PC-3 (cell line): Measurements from ENCODE around the gene TMEM86A. TPM values are rescaled to one million over a fixed set of nuclear protein-coding genes. Genes with fewer than 3 reads are reported as not detected.

Experiments used
- ATAC-seq: fragments of 200-7000 bp; cut with Tn5 transposase; 2 replicates; pipeline ENCODE4 v1.9.1; 2020; ENCODE audit warnings: mild to moderate bottlenecking, moderate library complexity
- Bru-seq: library from RNA; stranded (reverse); fragments of 400-500 nt; gene quantifications from one replicate; lab custom pipeline; 2021; lab: Mats Ljungman, UMichigan
- BruChase-seq, 2 experiments: library from RNA; stranded (reverse); fragments of 400-500 nt; gene quantifications; one replicate each; lab custom pipeline; 2021; lab: Mats Ljungman, UMichigan
- BruUV-seq: library from RNA; stranded (reverse); fragments of 400-500 nt; replicated peaks from 2 replicates; lab custom pipeline; 2021; lab: Mats Ljungman, UMichigan
- CTCF ChIA-PET: fragments of 300-600 bp; sonication (Branson Sonifier 250); formaldehyde crosslinking; loops from one replicate; lab custom pipeline; 2022; ENCODE audit warnings: antibody characterized with exemption; lab: Charles Lee
- POLR2A ChIA-PET: fragments of 300-600 bp; sonication (Branson Sonifier 250); formaldehyde crosslinking; loops from one replicate; lab custom pipeline; 2022; ENCODE audit warnings: antibody characterized with exemption; ENCODE audit not compliant: unreplicated experiment; lab: Charles Lee
- DNase-seq: peaks from one replicate; pipeline ENCODE4 v3.0.0-alpha.2; 2015
- H2AFZ ChIP-seq: fragments of 300-600 bp; sonication (generic); 2 replicates; pipeline ENCODE4 v1.6.0; 2016; ENCODE audit warnings: antibody characterized with exemption, low read length
- H3F3A ChIP-seq: fragments of 300-600 bp; sonication (generic); one replicate; pipeline ENCODE4 v1.6.0; 2017; ENCODE audit warnings: antibody characterized with exemption, low read length, control low read depth, mild to moderate bottlenecking; ENCODE audit not compliant: unreplicated experiment
- H3K27ac ChIP-seq: fragments of 300-600 bp; sonication (generic); 2 replicates; pipeline ENCODE4 v1.5.1; 2016; ENCODE audit warnings: mild to moderate bottlenecking, low read length
- H3K27me3 ChIP-seq: fragments of 300-600 bp; sonication (generic); 2 replicates; pipeline ENCODE4 v1.6.1; 2016; ENCODE audit warnings: low read length, mixed read lengths
- H3K36me3 ChIP-seq: fragments of 300-600 bp; sonication (generic); 2 replicates; pipeline ENCODE4 v1.6.1; 2016; ENCODE audit warnings: low read depth, mixed run types, low read length, mixed read lengths
- H3K4me1 ChIP-seq: fragments of 300-600 bp; sonication (generic); 2 replicates; pipeline ENCODE4 v1.5.1; 2016; ENCODE audit warnings: low read length; ENCODE audit not compliant: insufficient read depth
- H3K4me2 ChIP-seq: fragments of 300-600 bp; sonication (generic); 2 replicates; pipeline ENCODE4 v1.6.0; 2016; ENCODE audit warnings: low read length
- H3K4me3 ChIP-seq: fragments of 300-600 bp; sonication (generic); 2 replicates; pipeline ENCODE4 v1.5.1; 2016; ENCODE audit warnings: mild to moderate bottlenecking, low read length, mixed read lengths
- H3K79me2 ChIP-seq: fragments of 300-600 bp; sonication (generic); 2 replicates; pipeline ENCODE4 v1.6.1; 2017; ENCODE audit warnings: low read length, mixed read lengths
- H3K9ac ChIP-seq: fragments of 300-600 bp; sonication (generic); 2 replicates; pipeline ENCODE4 v1.6.0; 2016; ENCODE audit warnings: mild to moderate bottlenecking, low read length
- H3K9me2 ChIP-seq: fragments of 300-600 bp; sonication (generic); replicated peaks from 2 replicates; pipeline ENCODE4 v1.6.1; 2016; ENCODE audit warnings: mixed run types, low read length, mixed read lengths
- H3K9me3 ChIP-seq: fragments of 300-600 bp; sonication (generic); 2 replicates; pipeline ENCODE4 v1.6.1; 2016; ENCODE audit warnings: low read length, mixed read lengths
- H4K20me1 ChIP-seq: fragments of 300-600 bp; sonication (generic); 2 replicates; pipeline ENCODE4 v1.6.1; 2016; ENCODE audit warnings: low read length, mixed read lengths
- EZH2 ChIP-seq: fragments of 300-600 bp; sonication (generic); IDR thresholded peaks from one replicate; pipeline ENCODE4 v1.6.1; 2017; ENCODE audit warnings: antibody characterized with exemption, mild to moderate bottlenecking, low read length; ENCODE audit not compliant: unreplicated experiment
- EZH2phosphoT487 ChIP-seq: fragments of 300-600 bp; sonication (generic); IDR thresholded peaks from 2 replicates; pipeline ENCODE4 v1.6.1; 2018; ENCODE audit warnings: mild to moderate bottlenecking, antibody characterized with exemption, low read length, borderline replicate concordance
- intact Hi-C: fragments of 100-400 bp; cut with micrococcal nuclease; formaldehyde crosslinking; loops from 2 replicates; pipeline ENCODE4 v1.9.0; 2023
- long read RNA-seq: library from polyadenylated mRNA; unstranded; transcript quantifications from one replicate; pipeline ENCODE4 v2.0.0, GENCODE V29; 2021; ENCODE audit not compliant: unreplicated experiment
- total RNA-seq: library from RNA; depleted of rRNA; stranded (reverse); fragments of >200 nt; gene quantifications from 2 replicates; pipeline ENCODE4 v1.2.3, GENCODE V29; 2014; rRNA removed
- TF ChIP-seq, protein P1 (sequence below): fragments of 300-600 bp; sonication (generic); conservative IDR thresholded peaks from 2 replicates; pipeline ENCODE4 v1.5.1; 2017; ENCODE audit warnings: antibody characterized with exemption, low read depth, mild to moderate bottlenecking, low read length

The TMEM86A gene
- total RNA-seq, result 1.6 and 2.9 TPM in 2 replicates
- Bru-seq, nascent RNA, result percentile 56 among the genes with signal in this experiment
- BruChase-seq, experiment 1, labeled RNA remaining after a 6-hour chase, result percentile 63 among the genes with signal in this experiment
- percentile 63 among the genes with signal in this experiment for BruChase-seq, experiment 2, labeled RNA remaining after a 2-hour chase
- long read RNA-seq, transcript TMEM86A-201 (3 exons, 3,595 nt), result major isoform, 5 of 6 reads
- long read RNA-seq, partial matches to known transcripts, result 0 of 6 reads
- long read RNA-seq, other reads (novel, unspliced or antisense), result 1 of 6 reads

- Histone ChIP-seq H3K27me3 (no peaks in the 10 kb centered on the region), H3K9ac (peak within 1 kb of the TSS; percentile 43; the same call in 1 of the 2 replicates), H3K79me2 (no peaks in the 10 kb centered on the region), H3F3A (no peaks in the 10 kb centered on the region), H3K36me3 (no peaks in the 10 kb centered on the region), H3K4me2 (peak within 1 kb of the TSS; percentile 98), H2AFZ (peak within 1 kb of the TSS; percentile 82), H3K4me1 (peaks cover 17% of the 10 kb centered on the region), H3K4me3 (peak within 1 kb of the TSS; percentile 82), H3K9me2 (no peaks in the 10 kb centered on the region), H3K27ac (no peak within 1 kb of the TSS), H4K20me1 (no peaks in the 10 kb centered on the region), H3K9me3 (no peaks in the 10 kb centered on the region)
- TF ChIP-seq EZH2phosphoT487 (no peak), EZH2 (no peak)
- TF ChIP-seq, protein P1, sequence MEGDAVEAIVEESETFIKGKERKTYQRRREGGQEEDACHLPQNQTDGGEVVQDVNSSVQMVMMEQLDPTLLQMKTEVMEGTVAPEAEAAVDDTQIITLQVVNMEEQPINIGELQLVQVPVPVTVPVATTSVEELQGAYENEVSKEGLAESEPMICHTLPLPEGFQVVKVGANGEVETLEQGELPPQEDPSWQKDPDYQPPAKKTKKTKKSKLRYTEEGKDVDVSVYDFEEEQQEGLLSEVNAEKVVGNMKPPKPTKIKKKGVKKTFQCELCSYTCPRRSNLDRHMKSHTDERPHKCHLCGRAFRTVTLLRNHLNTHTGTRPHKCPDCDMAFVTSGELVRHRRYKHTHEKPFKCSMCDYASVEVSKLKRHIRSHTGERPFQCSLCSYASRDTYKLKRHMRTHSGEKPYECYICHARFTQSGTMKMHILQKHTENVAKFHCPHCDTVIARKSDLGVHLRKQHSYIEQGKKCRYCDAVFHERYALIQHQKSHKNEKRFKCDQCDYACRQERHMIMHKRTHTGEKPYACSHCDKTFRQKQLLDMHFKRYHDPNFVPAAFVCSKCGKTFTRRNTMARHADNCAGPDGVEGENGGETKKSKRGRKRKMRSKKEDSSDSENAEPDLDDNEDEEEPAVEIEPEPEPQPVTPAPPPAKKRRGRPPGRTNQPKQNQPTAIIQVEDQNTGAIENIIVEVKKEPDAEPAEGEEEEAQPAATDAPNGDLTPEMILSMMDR, result no peak
- ATAC-seq (peak; percentile 91), DNase-seq (peak; percentile 83)
- intact Hi-C loops, result loop anchor here (1.0 to 2.0 kb wide), 2 partner anchors 30 to 64 kb away; partner anchors contain the start of gene SPTY2D1
- POLR2A ChIA-PET, result no interaction called here
- no TSS peak for BruUV-seq
- CTCF ChIA-PET, result interaction anchor here (0.5 kb wide), 2 partner anchors 19 to 967 kb away, joined by 3 to 4 read pairs; no protein-coding TSS in a partner anchor
Measured at GRCh38 chr11:18698341-18699268, at the start of gene TMEM86A. TSS of gene TMEM86A (plus strand) at chr11:18698779. CDS start at chr11:18698887, 108 bp downstream.

DNA sequence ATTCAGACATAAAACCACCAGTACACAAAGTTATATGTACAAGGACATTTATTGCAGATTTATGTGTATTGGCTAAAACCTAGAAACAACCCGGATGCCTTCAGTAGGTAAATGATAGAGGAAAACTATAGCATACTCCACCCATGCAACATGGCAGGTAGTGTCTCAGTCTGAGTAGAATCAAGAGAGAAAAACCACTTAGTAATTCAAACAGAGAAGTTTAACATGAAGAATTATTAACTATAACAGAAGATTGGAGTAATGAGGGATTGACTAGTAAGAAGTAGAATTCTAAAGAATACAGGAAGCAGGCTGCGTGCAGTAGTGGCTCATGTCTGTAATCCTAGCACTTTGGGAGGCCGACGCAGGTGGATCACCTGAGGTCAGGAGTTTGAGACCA lies 48.2 kb upstream of the TMEM86A start:
- Histone ChIP-seq H4K20me1 (no peaks in the 10 kb centered on the region), H3K27me3 (no peaks in the 10 kb centered on the region)
- POLR2A ChIA-PET, result no interaction called here

More for the DNA sequence above, 48.2 kb upstream of the TMEM86A start:
- Histone ChIP-seq H3K4me1 (no peaks in the 10 kb centered on the region), H3K9ac (no peak overlapping the region), H3K9me3 (no peaks in the 10 kb centered on the region), H3F3A (no peaks in the 10 kb centered on the region), H3K36me3 (no peaks in the 10 kb centered on the region; the same call in 1 of the 2 replicates), H3K4me3 (no peak overlapping the region), H3K27ac (no peak overlapping the region), H2AFZ (no peak overlapping the region), H3K4me2 (no peak overlapping the region), H3K9me2 (no peaks in the 10 kb centered on the region), H3K79me2 (no peaks in the 10 kb centered on the region)
- ATAC-seq (no peak), DNase-seq (no peak)
- no TSS peak for BruUV-seq
- intact Hi-C loops, result no loop called here
- CTCF ChIA-PET, result no interaction called here
- TF ChIP-seq, protein P1, result no peak
- TF ChIP-seq EZH2phosphoT487, result no peak
- TF ChIP-seq EZH2, result no peak
